HG03571 (cell line): ENCODE results near the gene MAFF.
"Not testable (repeated sequence)": the region's sequence is repeated elsewhere in the genome, so short reads cannot be mapped to it uniquely, and the experiment has no call there.

Experiments used
- ATAC-seq: cut with Tn5 transposase; IDR thresholded peaks from one replicate; pipeline ENCODE4 v1.9.1; 2021; ENCODE audit not compliant: unreplicated experiment

Gene MAFF

GRCh38 chr22:38221908-38222796, 20.4 kb downstream of the MAFF start:
- no peak for ATAC-seq

GRCh38 chr22:38222797-38223119, 21.0 kb downstream of the MAFF start:
- ATAC-seq: no peak

- ATAC-seq: no peak
Observed at GRCh38 chr22:38223289-38223960, 21.6 kb downstream of the MAFF start.

GRCh38 chr22:38226853-38227649, 25.3 kb downstream of the MAFF start:
- ATAC-seq: no peak

GRCh38 chr22:38228326-38228872, 26.6 kb downstream of the MAFF start:
- no peak for ATAC-seq

DNA sequence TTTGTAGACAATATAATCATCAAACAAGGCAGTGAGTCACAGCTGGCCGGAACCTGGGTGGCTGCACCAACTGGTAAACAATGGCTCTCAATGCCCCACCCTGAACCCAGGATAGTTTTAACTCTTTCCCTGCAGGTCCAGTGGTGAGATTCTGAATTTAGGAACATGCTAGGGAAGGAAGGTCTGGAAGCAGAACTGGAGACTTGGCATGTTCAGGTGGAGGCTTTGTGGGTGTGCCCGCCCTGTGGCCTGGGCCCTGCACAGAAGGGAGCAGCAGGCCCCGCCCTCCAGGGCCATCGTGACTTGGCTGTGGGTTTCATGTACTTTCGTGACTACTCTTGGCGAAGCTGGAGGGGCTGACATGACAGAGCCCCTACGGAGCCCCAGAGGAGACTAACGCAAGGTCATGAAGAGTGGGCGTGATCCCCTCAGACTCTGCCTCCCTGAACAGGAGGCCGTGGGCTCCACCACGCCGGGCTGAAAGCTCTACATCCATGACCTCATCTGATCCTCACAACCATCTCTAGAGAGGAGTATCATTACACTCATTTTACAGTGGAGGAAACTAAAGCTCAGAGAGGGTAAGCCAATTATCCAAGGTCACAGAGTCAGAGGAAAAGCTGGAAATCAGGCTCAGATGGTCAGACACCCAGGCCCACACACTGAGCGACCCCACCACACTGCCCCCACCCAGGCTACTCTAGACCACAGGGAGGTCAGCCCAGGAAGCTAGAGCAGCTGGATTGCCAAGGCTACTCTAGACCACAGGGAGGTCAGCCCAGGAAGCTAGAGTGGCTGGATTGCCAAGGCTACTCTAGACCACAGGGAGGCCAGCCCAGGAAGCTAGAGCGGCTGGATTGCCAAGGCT, 27.3 kb downstream of the MAFF start:
- ATAC-seq: no peak

DNA sequence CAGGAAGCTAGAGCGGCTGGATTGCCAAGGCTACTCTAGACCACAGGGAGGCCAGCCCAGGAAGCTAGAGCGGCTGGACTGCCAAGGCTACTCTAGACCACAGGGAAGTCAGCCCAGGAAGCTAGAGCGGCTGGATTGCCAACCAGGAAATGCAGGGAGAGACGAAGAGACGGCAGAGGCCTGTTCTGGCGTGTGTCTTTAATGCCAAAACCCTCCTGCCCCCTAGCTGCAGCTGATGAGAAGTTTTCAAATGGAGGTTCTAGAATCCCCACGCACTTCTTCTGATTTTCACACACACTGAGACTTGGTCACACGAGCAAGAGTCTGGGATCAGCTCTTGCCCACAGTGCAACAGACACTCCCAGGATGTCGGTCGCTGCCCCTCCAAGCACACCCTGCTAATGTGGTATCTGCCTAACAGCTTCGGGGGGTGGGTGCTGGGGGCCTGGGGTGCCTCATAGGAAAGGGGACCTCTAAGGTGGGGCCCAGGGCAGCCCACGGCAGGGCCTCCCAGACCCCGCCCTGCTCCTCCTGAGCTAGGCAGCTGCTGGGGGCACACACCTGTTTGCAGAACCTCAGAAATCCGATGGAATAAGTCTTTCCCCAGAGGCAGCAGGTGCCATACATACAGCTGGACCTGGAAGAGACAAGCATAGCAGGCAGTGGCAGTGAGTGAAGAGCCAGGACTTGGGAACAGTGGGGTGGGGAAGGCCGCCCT, 28.5 kb downstream of the MAFF start:
- no peak for ATAC-seq

DNA sequence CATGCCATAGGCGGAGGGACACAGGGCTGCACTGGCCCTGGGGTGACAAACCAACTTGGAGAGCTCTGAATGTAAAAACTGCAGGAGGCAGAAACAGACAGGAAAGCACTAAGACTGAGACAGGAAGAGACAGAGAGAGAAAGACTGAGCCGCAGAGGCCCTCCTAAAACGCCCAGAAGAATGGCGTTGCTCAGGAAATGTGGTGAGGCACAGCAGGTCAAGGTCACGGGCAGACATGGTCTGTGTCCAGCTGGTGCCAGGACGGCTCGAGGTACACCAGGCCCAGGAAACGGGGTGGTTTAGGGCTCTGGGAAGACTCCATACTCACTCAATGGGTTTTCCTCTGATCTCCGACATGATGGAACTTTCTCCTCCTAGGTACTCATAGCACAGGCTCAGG, 29.1 kb downstream of the MAFF start:
- ATAC-seq: no peak

DNA sequence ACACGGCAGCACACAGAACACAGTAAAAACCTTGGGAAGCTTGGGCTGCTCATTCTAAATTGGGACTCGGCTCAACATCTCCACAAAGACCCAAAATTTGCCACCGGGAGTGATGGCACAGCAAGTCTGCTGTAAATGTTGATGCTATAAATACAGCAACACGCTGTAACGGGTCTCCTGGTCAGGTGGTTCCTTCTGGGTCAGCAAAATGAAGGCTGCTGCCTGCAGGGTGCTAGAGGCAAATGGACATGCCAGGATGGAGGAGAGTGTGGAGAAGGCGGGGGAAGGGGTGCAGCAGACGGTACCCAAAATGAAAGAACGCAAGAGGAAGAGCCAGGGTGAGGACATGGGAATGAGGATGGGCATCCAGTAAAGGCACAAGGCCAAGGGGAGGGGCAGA, 30.4 kb downstream of the MAFF start:
- ATAC-seq: no peak

GRCh38 chr22:38233427-38233826, 31.6 kb downstream of the MAFF start:
- no peak for ATAC-seq

GRCh38 chr22:38233856-38234255, 32.1 kb downstream of the MAFF start:
- ATAC-seq: not testable (repeated sequence)

GRCh38 chr22:38235240-38235850, 33.6 kb downstream of the MAFF start:
- no peak for ATAC-seq

DNA sequence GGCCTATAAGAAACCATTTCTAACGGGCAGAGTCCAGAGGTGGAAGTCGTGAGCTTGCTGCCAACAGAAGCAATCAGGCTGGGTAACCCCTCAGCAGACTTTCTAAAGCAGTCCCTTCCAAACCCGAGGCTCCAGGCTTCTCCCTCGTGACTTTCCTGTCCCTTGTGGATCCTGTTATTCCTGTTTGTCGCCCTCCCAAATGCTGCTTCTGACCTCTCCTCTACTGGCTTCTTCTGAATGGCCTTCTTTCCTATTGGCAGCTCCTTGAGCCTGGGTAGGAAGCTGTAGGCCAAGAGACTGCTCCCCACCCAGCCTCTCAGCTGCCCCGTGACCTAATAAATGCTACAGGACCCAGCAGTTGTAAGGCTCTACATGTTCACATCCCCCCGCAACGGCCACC, 35.0 kb downstream of the MAFF start:
- no peak for ATAC-seq

- ATAC-seq: no peak
Observed at GRCh38 chr22:38238519-38239071, 36.8 kb downstream of the MAFF start.

DNA sequence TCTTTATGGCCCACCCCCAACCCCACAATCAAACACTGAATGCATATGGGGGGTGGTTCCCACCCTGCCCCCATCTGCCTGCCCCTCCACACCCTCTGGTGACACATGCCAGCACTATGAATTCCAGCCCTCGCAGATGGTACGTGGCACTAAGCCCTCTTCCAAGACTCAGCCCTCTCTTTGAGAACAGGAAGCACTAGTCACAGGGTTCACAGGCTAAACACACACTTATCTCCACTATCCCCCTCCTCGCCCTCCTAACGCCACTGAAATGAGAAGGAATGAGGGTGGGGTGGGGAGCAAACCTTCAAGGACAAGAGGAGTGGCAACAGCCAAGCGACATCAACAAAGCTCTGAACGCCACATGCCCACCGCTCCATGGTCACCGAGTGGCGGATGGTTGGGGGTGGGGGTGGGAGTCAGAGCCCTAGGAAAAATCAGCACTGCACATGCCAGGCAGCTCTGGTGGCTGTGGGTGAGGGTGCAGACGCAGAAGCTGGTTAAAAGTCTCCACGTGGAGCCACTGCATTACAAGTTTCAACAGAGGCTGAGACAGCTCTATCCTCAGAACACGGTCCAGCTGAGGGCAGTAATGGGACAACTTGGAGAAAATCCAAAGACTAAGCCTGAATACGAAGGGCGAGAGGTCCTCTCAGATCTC, 37.4 kb downstream of the MAFF start:
- ATAC-seq: no peak

- ATAC-seq: no peak
Observed at GRCh38 chr22:38240734-38241252, 39.0 kb downstream of the MAFF start.

GRCh38 chr22:38243007-38243765, 41.4 kb downstream of the MAFF start:
- no peak for ATAC-seq

DNA sequence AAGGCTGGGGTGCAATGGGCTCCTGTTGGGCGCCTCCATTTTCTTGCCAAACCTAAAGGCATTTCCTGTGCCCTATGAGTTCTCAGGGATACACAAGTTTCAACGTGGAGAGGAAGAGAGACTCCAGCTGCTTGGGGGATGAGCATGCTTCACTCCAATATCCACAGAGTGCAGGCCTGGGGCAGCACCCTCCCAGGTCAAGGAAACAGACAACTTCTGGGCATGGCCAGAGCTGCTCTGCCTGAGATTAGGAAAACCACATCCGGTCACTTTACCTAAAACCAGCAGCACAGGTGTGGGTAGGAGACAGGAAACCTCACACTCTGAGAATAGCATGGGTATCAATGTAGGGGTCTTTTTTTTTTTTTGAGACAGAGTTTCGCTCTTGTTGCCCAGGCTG, 42.3 kb downstream of the MAFF start:
- ATAC-seq: no peak
